H1 (cell line): Measurements from ENCODE around the gene PDE4D. TPM values are rescaled to one million over a fixed set of nuclear protein-coding genes. Genes with fewer than 3 reads are reported as not detected.

Source experiments
- CTCF ChIA-PET: fragments of 300-600 bp; sonication (Branson Sonifier 250); formaldehyde crosslinking; loops from one replicate; lab custom pipeline; 2021; ENCODE audit not compliant: partially characterized antibody; lab: Charles Lee
- POLR2A ChIA-PET: fragments of 300-600 bp; sonication (Branson Sonifier 250); formaldehyde crosslinking; loops from one replicate; lab custom pipeline; 2021; ENCODE audit warnings: inconsistent platforms; ENCODE audit not compliant: partially characterized antibody; lab: Charles Lee
- DNase-seq, 2 experiments: peaks; one replicate each; pipeline versions ENCODE4 v3.0.0 to v3.0.0-alpha.2; 2010 to 2022; ENCODE audit warnings: low spot score in 2 of 2, low read depth in 1 of 2, mixed read lengths in 1 of 2
- FAIRE-seq: peaks from 2 replicates; lab custom pipeline; 2011; peaks lifted over from hg19 to GRCh38; lab: Jason Lieb, UNC
- H2AFZ ChIP-seq: 2 replicates; pipeline ENCODE4 v1.8.1; 2012; ENCODE audit warnings: low read length, inconsistent platforms
- H2AK5ac ChIP-seq: 2 replicates; pipeline ENCODE4 v1.6.1; 2013; ENCODE audit warnings: low read depth, low read length
- H2BK120ac ChIP-seq: replicated peaks from 2 replicates; pipeline ENCODE3; 2013; ENCODE audit warnings: low read depth, low read length, inconsistent platforms
- H2BK12ac ChIP-seq: 2 replicates; pipeline ENCODE4 v1.6.1; 2013; ENCODE audit warnings: low read depth, low read length
- H2BK15ac ChIP-seq: 2 replicates; pipeline ENCODE4 v1.6.1; 2013; ENCODE audit warnings: low read length
- H2BK20ac ChIP-seq: 2 replicates; pipeline ENCODE4 v1.6.1; 2013; ENCODE audit warnings: low read length
- H2BK5ac ChIP-seq: 2 replicates; pipeline ENCODE4 v1.6.1; 2013; ENCODE audit warnings: low read depth, low read length
- H3K14ac ChIP-seq: 2 replicates; pipeline ENCODE4 v1.6.1; 2013; ENCODE audit warnings: inconsistent platforms; ENCODE audit not compliant: insufficient read length
- H3K18ac ChIP-seq: 2 replicates; pipeline ENCODE4 v1.6.1; 2013; ENCODE audit warnings: low read length; ENCODE audit errors: extremely low read depth
- H3K23ac ChIP-seq: 2 replicates; pipeline ENCODE4 v1.6.1; 2013; ENCODE audit warnings: inconsistent platforms; ENCODE audit not compliant: insufficient read length
- H3K23me2 ChIP-seq: 2 replicates; pipeline ENCODE4 v1.6.1; 2013; ENCODE audit warnings: low read depth, low read length
- H3K27ac ChIP-seq: 2 replicates; pipeline ENCODE4 v1.6.1; 2011; ENCODE audit warnings: low read depth, low read length, inconsistent platforms
- H3K27me3 ChIP-seq, 4 experiments: replicated peaks in 1 of 4; 1 replicate in 1 of 4; 2 replicates in 3 of 4; pipeline versions ENCODE4 v1.6.1 to v1.8.1; 2011 to 2013; ENCODE audit warnings: low read length in 3 of 4, mild to moderate bottlenecking in 3 of 4, inconsistent platforms in 2 of 4, mixed read lengths in 2 of 4, moderate library complexity in 1 of 4; ENCODE audit not compliant: control insufficient read depth in 3 of 4, insufficient read depth in 3 of 4; ENCODE audit errors: extremely low read depth in 1 of 4
- H3K36me3 ChIP-seq, 4 experiments: 2 replicates each; pipeline versions ENCODE4 v1.6.1 to v1.8.1; 2011 to 2013; ENCODE audit warnings: mild to moderate bottlenecking in 4 of 4, low read length in 3 of 4, moderate library complexity in 2 of 4, control low read depth in 1 of 4, inconsistent platforms in 1 of 4; ENCODE audit not compliant: insufficient read depth in 4 of 4, control insufficient read depth in 2 of 4
- H3K4ac ChIP-seq: replicated peaks from 2 replicates; pipeline ENCODE3; 2013; ENCODE audit warnings: low read length, low read depth, mixed read lengths, inconsistent platforms; ENCODE audit not compliant: insufficient read length
- H3K4me1 ChIP-seq, 4 experiments: replicated peaks in 1 of 4; 1 replicate in 1 of 4; 2 replicates in 3 of 4; pipeline versions ENCODE4 v1.6.1 to v1.8.1; 2011 to 2013; ENCODE audit warnings: low read length in 3 of 4, inconsistent platforms in 2 of 4, mixed read lengths in 1 of 4; ENCODE audit not compliant: insufficient read depth in 4 of 4, control insufficient read depth in 3 of 4
- H3K4me2 ChIP-seq, 2 experiments: 2 replicates each; pipeline versions ENCODE4 v1.6.1 to v1.8.1; 2011 to 2013; ENCODE audit warnings: low read depth in 2 of 2, low read length in 2 of 2, control low read depth in 1 of 2, inconsistent platforms in 1 of 2, mild to moderate bottlenecking in 1 of 2; ENCODE audit not compliant: insufficient read depth in 1 of 2
- H3K4me3 ChIP-seq, 4 experiments: fragments of 200-600, 300-600 bp in 1 of 4; sonication (generic), shearing (Covaris generic), sonication (Bioruptor Twin) in 1 of 4; 2 replicates each; pipeline versions ENCODE4 v1.5.1 to v1.8.1; 2011 to 2016; ENCODE audit warnings: low read length in 4 of 4, low read depth in 3 of 4, control low read depth in 2 of 4, inconsistent platforms in 2 of 4, mild to moderate bottlenecking in 2 of 4, mixed read lengths in 1 of 4, moderate library complexity in 1 of 4; ENCODE audit not compliant: insufficient read depth in 2 of 4; ENCODE audit errors: extremely low read depth in 1 of 4
- H3K56ac ChIP-seq: replicated peaks from 2 replicates; pipeline ENCODE3; 2013; ENCODE audit warnings: low read depth, mild to moderate bottlenecking, mixed read lengths, low read length, inconsistent platforms; ENCODE audit not compliant: insufficient read length
- H3K79me1 ChIP-seq: 2 replicates; pipeline ENCODE4 v1.6.1; 2013; ENCODE audit warnings: low read depth, low read length, control low read depth
- H3K79me2 ChIP-seq, 2 experiments: 2 replicates each; pipeline versions ENCODE4 v1.6.1 to v1.8.1; 2012 to 2013; ENCODE audit warnings: low read length in 2 of 2, mild to moderate bottlenecking in 2 of 2, inconsistent platforms in 1 of 2; ENCODE audit not compliant: insufficient read depth in 2 of 2, control insufficient read depth in 1 of 2
- H3K9ac ChIP-seq, 4 experiments: replicated peaks in 1 of 4; 1 replicate in 1 of 4; 2 replicates in 3 of 4; pipeline versions ENCODE4 v1.6.1 to v1.8.1; 2011 to 2013; ENCODE audit warnings: low read depth in 3 of 4, low read length in 3 of 4, control low read depth in 2 of 4, mild to moderate bottlenecking in 2 of 4, moderate library complexity in 2 of 4, inconsistent platforms in 1 of 4; ENCODE audit errors: extremely low read depth in 1 of 4
- H3K9me3 ChIP-seq, 2 experiments: 2 replicates each; pipeline versions ENCODE4 v1.6.1 to v1.8.1; 2012 to 2013; ENCODE audit warnings: mild to moderate bottlenecking in 2 of 2, moderate library complexity in 2 of 2, control low read depth in 1 of 2, inconsistent platforms in 1 of 2, low read depth in 1 of 2, low read length in 1 of 2, mixed read lengths in 1 of 2; ENCODE audit not compliant: insufficient read depth in 2 of 2
- H4K20me1 ChIP-seq, 2 experiments: replicated peaks in 1 of 2; 2 replicates each; pipeline versions ENCODE3 to v1.8.1; 2011 to 2013; ENCODE audit warnings: inconsistent platforms in 2 of 2, low read length in 2 of 2, mild to moderate bottlenecking in 1 of 2; ENCODE audit not compliant: insufficient read depth in 2 of 2, control insufficient read depth in 1 of 2
- H4K5ac ChIP-seq: 2 replicates; pipeline ENCODE4 v1.6.1; 2013; ENCODE audit warnings: low read length, low read depth, mixed read lengths, inconsistent platforms; ENCODE audit not compliant: insufficient read length
- H4K8ac ChIP-seq: 2 replicates; pipeline ENCODE4 v1.8.0; 2013; ENCODE audit warnings: mild to moderate bottlenecking, moderate library complexity, low read length, inconsistent platforms; ENCODE audit not compliant: insufficient read depth; ENCODE audit errors: extremely low read depth
- H4K91ac ChIP-seq: replicated peaks from 2 replicates; pipeline ENCODE3; 2013; ENCODE audit warnings: low read length, mixed read lengths, inconsistent platforms; ENCODE audit not compliant: insufficient read length
- CTBP2 ChIP-seq: IDR thresholded peaks from 2 replicates; pipeline ENCODE4 v1.7.0; 2011; ENCODE audit warnings: borderline replicate concordance, mild to moderate bottlenecking, moderate library complexity, mixed read lengths, low read length; ENCODE audit not compliant: insufficient read depth, insufficient read length
- SIN3A ChIP-seq, 2 experiments: IDR thresholded peaks in 1 of 2; conservative IDR thresholded peaks in 1 of 2; 2 replicates each; pipeline ENCODE4 v1.6.1; 2011 to 2012; ENCODE audit warnings: low read length in 2 of 2, improper control_type of control experiment in 1 of 2, low read depth in 1 of 2, mild to moderate bottlenecking in 1 of 2
- WGBS, 2 experiments: shearing (Covaris generic) in 1 of 2; methylation state at CpG; one replicate each; pipeline versions ENCODE4 v1.1.6 to v1.1.7; 2013 to 2015; ENCODE audit warnings: low lambda C conversion rate in 2 of 2, mixed read lengths in 2 of 2, inconsistent platforms in 1 of 2, low coverage in 1 of 2, missing lambda C conversion rate in 1 of 2; ENCODE audit not compliant: insufficient replicate concordance in 2 of 2, insufficient coverage in 1 of 2, insufficient read length in 1 of 2; ENCODE audit errors: extremely low coverage in 1 of 2, missing lambda C conversion rate in 1 of 2; 5-methylcytosine and 5-hydroxymethylcytosine counted together
- polyA plus RNA-seq, 7 experiments: library from polyadenylated mRNA; depleted of rRNA in 3 of 7; stranded (reverse) in 5 of 7; unstranded in 2 of 7; fragments of >200 nt in 5 of 7; fragments of 200-250 nt in 2 of 7; gene quantifications; 1 replicate in 5 of 7; 2 replicates in 1 of 7; 4 replicates in 1 of 7; pipeline versions ENCODE4 v1.2.1 to v1.2.3, GENCODE V29; 2011 to 2013; ENCODE audit warnings: missing spikeins in 2 of 7, mixed read lengths in 2 of 7
- total RNA-seq: library from RNA; stranded (reverse); fragmentation: NEBNext Ultra II Directional; extraction: Animal tissue kit (Norgen Biotek cat#: 25700); gene quantifications from 2 replicates; pipeline ENCODE4 v1.2.1, GENCODE V29; 2021

Gene PDE4D
- total and polyA plus RNA-seq, 2 of the 8 experiments (the other 6 are each of a cell fraction or from before 2014, with no cell fraction given), result 2.3 to 3.7 TPM

DNA sequence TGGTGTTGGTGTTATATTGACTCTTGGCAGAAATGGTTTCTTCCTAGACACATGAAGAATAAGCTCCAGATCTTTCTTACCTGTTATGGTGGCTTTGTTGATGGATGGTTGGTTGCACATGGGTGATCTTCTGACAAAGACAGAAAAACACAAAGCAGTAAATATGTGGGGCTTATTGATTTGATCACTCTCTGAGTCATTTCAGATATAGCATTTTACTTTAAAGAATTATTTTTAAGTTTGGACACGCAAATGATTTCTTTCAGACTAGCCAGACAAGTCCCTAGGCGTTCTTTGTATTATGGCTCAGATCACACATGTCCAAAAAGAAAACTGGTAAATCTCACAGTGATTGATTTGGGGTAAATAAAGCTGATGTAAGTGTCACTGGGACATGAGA lies 713.0 kb downstream of the PDE4D start:
- Histone ChIP-seq H4K20me1 (no peaks in the 10 kb centered on the region), H3K4me3 (no peak overlapping the region), H3K4me1 (peaks cover 4 to 11% (median 5%) of the 10 kb centered on the region in 4 experiments; a peak in 4 of 7 replicates), H3K27ac (no peak overlapping the region), H3K4ac (no peak overlapping the region), H3K36me3 (no peaks in the 10 kb centered on the region), H2BK20ac (no peak overlapping the region), H2AFZ (no peak overlapping the region), H2BK5ac (no peak overlapping the region), H3K79me2 (no peaks in the 10 kb centered on the region), H2AK5ac (no peak overlapping the region), H3K56ac (no peak overlapping the region), H3K23me2 (no peaks in the 10 kb centered on the region), H3K27me3 (no peaks in the 10 kb centered on the region)
- DNase-seq (no peak), FAIRE-seq (no peak)
- WGBS, 2 experiments, result 86% methylated on average over 2 of the region's 2 CpGs; no CpG with 5 or more reads in 1 of the 2 experiments
- CTCF ChIA-PET, result interaction anchor here (1.1 to 1.2 kb wide), 2 partner anchors 7 to 10 kb away, joined by 3 read pairs; no protein-coding TSS in a partner anchor
- no peak for TF ChIP-seq SIN3A (conservative IDR thresholded peaks at IDR 0.05 in 1 of 2, IDR thresholded peaks at IDR 0.05 in 1 of 2; ENCODE audit: low read depth in 1 of 2, low read length in 2 of 2)
- no peak for TF ChIP-seq CTBP2
- TF ChIP-seq, all 59 proteins: peak for 0
- Histone ChIP-seq H3K18ac (no peak overlapping the region), H3K9ac (no peak overlapping the region), H3K9me3 (no peaks in the 10 kb centered on the region), H2BK15ac (no peak overlapping the region), H3K23ac (no peak overlapping the region), H4K8ac (no peak overlapping the region), H4K5ac (no peak overlapping the region), H2BK120ac (no peak overlapping the region), H3K79me1 (no peaks in the 10 kb centered on the region), H3K4me2 (no peak overlapping the region), H4K91ac (no peak overlapping the region), H2BK12ac (no peak overlapping the region), H3K14ac (no peak overlapping the region)
- POLR2A ChIA-PET, result interaction anchor here (1.0 kb wide), 1 partner anchor 12 kb away, joined by 4 read pairs; no protein-coding TSS in a partner anchor
